Stimulated activated CD4-positive, alpha-beta T cell treated with anti-CD3 and anti-CD28 coated beads, Interleukin-1b, Interleukin-23, amount 100 ng/mL, for 1 hour (primary cell): Measurements from ENCODE around the gene SLCO2A1.

Experiments used
- DNase-seq, 2 donors: peaks; one replicate each; pipeline ENCODE4 v3.0.0-alpha.2; 2020; ENCODE audit warnings: low read depth in 2 of 2

SLCO2A1 gene

DNA sequence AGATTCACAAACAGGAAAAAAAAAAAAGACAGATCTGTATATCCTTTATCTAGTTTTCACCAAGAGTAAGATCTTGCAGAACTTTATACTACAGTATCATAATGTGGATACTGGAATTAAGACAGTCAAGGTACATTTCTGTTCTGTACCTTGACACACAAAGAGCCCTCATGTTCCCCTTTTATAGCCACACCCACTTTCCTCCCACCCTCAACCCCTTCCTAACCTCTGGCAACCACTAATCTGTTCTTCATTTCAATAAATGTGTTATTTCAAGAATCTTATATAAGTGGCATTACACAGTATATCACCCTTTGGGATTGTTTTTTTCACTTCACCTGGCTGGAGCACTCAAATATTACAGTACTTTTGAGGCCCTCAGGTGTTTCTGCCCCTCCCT lies 130.4 kb downstream of the SLCO2A1 start:
- no peak for DNase-seq

GRCh38 chr3:133897547-133897946 lies 132.2 kb downstream of the SLCO2A1 start:
- no peak for DNase-seq

DNA sequence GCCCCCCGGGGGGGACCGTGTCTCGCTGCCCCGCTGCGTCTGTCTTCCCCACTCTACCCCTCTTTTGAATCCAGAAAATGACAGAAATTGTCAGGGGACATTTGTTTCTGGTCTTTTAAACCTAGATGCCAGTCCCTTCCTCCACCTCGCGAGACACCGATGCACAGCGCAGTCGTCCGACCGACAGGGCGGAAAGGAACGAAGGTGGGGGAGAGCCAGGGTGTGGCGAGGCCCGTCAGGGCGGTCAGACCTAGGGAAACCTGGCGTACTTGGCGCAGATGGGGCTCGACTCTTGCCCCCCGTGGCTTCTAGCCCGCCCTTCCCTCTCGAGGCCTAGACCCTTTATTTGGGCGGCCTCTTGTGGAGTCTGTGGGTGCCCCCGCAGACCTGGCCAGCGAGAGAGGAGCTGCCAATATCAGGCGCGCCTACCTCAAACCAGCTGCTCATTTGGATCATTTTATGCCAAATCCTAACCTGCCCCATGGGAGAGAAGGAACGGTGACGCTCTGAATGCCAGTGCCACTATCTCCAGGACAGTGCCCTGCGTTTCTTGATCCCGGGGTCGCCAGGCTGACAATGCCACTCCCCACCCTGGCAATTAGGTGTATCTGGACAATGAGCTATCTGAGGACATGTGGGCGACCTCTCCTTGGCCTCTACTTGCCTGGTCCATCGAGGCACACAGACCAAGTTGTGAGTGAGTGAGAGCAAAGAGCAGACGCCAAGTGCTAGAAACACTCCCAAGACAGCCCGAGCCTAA lies 133.5 kb downstream of the SLCO2A1 start:
- no peak for DNase-seq

DNA sequence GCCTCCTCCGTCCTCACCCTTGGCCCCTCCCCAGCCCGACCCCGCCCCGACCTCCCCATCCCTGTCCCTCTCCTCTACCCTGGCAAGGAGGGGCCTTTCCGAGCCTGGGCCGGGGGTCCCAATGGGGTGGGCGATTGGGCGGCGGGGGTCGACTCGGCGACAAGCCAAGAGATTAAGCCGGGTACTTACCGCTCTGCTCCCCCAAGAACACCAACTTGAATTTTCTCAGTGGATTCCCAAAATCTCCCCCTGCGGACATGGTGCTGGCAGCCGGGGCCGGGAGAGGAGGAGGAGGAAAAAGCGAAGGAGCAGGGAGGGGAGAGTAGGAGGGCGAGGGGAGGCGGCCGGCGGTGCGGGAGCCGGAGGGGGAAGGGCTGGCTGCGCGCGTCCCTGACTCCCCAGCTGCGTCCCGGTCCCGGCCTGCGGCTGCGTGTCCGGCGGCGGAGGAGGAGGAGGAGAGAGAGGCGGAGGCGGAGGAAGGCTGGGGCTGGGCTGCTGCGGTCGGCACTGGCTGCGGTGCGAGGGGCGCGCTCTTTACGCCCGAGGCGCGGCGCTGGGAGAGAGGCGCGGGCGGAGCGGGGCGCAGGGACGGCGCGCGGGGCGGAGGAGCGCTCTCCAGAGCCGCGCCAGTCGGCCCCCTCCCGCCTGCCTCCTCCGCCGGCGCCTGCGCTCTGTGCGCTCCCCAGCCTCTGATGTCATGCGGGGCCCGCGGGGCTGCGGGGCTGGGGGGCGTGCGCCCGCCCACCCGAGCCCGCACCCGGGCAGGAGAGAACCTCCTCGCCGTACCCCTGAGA lies 134.3 kb downstream of the SLCO2A1 start, which contains the start of gene RAB6B:
RAB6B (minus strand) TSS at position 675 of the 794 bp plus-strand sequence; CDS start at position 259, 416 bp downstream.
- no peak for DNase-seq

DNA sequence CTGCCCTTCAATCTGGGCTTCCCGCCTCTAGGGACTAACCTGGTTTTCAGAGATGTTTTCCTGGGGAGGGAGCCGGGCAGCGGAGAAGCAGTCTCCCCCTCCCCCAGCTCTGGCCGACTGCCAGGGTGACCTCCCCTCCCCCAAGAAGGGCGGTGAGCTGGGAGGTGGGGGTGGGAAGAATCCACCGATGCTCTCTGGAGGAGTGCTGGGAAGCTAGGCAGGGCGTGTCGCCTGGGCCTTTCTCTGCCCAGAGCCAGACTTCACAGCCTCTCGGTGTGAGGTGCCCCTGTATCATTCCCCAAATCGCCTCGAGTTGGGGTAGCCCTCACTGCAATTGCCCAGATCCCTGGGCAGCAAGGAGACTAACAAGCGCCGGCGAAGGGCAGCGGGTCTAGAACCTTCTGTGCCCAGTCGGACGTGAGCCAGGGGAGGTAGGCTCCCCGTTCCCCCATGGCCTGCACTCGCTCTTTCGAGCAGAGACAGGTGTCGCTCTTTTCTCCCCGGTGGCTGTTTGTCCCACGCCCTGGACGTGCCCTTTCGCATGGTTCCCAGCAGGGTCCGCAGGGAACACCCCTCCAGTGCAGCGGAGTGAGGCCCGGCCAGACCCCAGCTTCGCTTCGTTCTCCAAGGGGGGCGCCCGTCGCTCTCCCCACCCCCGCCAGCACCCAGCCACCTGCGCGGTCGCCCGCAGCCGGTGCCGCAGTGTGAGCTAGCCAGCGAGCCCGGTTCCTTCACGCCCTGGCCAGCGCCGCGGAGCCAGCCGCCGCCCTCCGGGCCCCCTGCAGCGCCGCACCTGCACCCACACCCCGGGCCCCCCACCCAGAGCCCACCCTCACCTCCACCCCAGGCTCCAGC lies 135.1 kb downstream of the SLCO2A1 start:
- DNase-seq: no peak

- no peak for DNase-seq
Observed at GRCh38 chr3:133893683-133894352, 135.9 kb downstream of the SLCO2A1 start.

DNA sequence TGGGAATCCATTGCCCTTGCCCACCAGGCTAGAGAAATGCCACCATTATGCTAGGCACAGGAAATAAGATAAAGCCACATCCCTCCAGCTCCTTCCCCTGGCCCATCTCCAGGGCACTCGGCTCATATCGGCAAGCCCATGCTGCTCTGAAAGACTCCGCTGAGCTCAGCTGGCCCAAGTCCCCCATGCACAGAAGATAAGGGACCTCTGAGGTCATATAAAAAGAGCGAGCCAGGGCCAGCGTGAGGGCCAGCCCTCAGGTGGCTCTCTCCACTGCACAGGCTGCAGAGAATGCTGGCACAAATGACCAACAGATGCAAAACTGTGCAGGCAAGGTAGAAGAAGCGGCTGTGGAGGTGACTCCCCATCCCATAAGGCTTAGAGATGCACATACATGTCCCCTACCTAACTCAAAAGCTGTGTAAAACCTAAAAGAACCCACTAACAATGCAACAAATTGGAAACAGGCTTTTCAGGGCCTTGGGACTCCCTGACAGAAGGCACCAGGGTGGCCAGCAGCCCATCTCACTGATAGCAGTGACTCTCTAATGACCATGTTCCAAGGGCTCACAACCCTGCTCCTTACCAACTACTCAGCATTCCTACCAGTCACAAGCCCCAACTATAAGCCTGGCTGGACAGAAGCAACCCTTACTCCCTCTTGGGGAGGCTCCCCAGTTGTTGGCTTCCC lies 137.0 kb downstream of the SLCO2A1 start:
- DNase-seq: no peak

- no peak for DNase-seq
Observed at GRCh38 chr3:133891662-133892378, 137.9 kb downstream of the SLCO2A1 start.

- DNase-seq: no peak
Observed at GRCh38 chr3:133890972-133891644, 138.6 kb downstream of the SLCO2A1 start.

- DNase-seq: no peak
Observed at GRCh38 chr3:133890037-133890436, 139.7 kb downstream of the SLCO2A1 start.

- no peak for DNase-seq
Observed at GRCh38 chr3:133888726-133889340, 140.9 kb downstream of the SLCO2A1 start.

GRCh38 chr3:133887803-133888703 lies 141.7 kb downstream of the SLCO2A1 start:
- no peak for DNase-seq

GRCh38 chr3:133887074-133887802 lies 142.5 kb downstream of the SLCO2A1 start:
- no peak for DNase-seq

- DNase-seq: no peak
Observed at GRCh38 chr3:133886031-133886722, 143.5 kb downstream of the SLCO2A1 start.

GRCh38 chr3:133884887-133885711 lies 144.6 kb downstream of the SLCO2A1 start:
- DNase-seq: no peak
